HepG2 (cell line): Measurements from ENCODE around the gene MYLK.

ENCODE experiments used
- CTCF ChIP-seq: sonication (generic); formaldehyde crosslinking; IDR thresholded peaks from 2 replicates; pipeline ENCODE4 v1.5.0; 2020; ENCODE audit warnings: mild to moderate bottlenecking, missing genetic modification reagents, moderate library complexity
- MIER2 ChIP-seq: IDR thresholded peaks from 2 replicates; pipeline ENCODE4 v1.6.1; 2016; ENCODE audit warnings: missing biosample characterization, missing genetic modification reagents
- POLR2A ChIP-seq, 2 experiments: IDR thresholded peaks; 2 replicates each; pipeline ENCODE4 v1.6.1; 2011; ENCODE audit warnings: low read depth in 2 of 2, low read length in 2 of 2, mild to moderate bottlenecking in 1 of 2, moderate library complexity in 1 of 2; ENCODE audit not compliant: insufficient read depth in 1 of 2
- PRDM15 ChIP-seq: sonication (generic); formaldehyde crosslinking; IDR thresholded peaks from 2 replicates; pipeline ENCODE4 v1.4.0; 2020; ENCODE audit warnings: missing genetic modification reagents
- ZBTB1 ChIP-seq: sonication (generic); formaldehyde crosslinking; IDR thresholded peaks from 2 replicates; pipeline ENCODE4 v1.4.0; 2020; ENCODE audit warnings: missing genetic modification reagents, borderline replicate concordance
- ZNF354B ChIP-seq: sonication (generic); formaldehyde crosslinking; IDR thresholded peaks from 2 replicates; pipeline ENCODE4 v1.8.0; 2022; ENCODE audit warnings: mild to moderate bottlenecking, missing genetic modification reagents
- ZSCAN22 ChIP-seq: sonication (generic); formaldehyde crosslinking; IDR thresholded peaks from 2 replicates; pipeline ENCODE4 v1.4.0; 2020; ENCODE audit warnings: mild to moderate bottlenecking, missing genetic modification reagents

GRCh38 chr3:123818921-123819429 is 65.2 kb downstream of the MYLK start:
- no peak for TF ChIP-seq CTCF
- TF ChIP-seq ZNF354B (CRISPR knock-in tag) = no peak
- TF ChIP-seq POLR2A (IDR thresholded peaks at IDR 0.05; ENCODE audit: insufficient read depth in 1 of 2, low read depth in 2 of 2, low read length in 2 of 2) = no peak
- no peak for TF ChIP-seq ZBTB1 (CRISPR knock-in tag)
- TF ChIP-seq MIER2 (CRISPR knock-in tag) = 0 out of 2 replicates have a peak, but pooled peaks have one; percentile 28
- TF ChIP-seq PRDM15 (CRISPR knock-in tag) = no peak
- no peak for TF ChIP-seq ZSCAN22 (CRISPR knock-in tag)
